GM12891 (cell line): Measurements from ENCODE around the gene PTPRN2.

ENCODE experiments used
- PAX5 ChIP-seq: IDR thresholded peaks from 2 replicates; pipeline ENCODE4 v1.6.1; 2011; ENCODE audit warnings: low read length, moderate library complexity, mild to moderate bottlenecking; ENCODE audit not compliant: insufficient read depth, severe bottlenecking
- POLR2A ChIP-seq: IDR thresholded peaks from 2 replicates; pipeline ENCODE4 v1.6.1; 2011; ENCODE audit warnings: low read depth, low read length, control low read depth
- POLR2AphosphoS5 ChIP-seq: IDR thresholded peaks from 2 replicates; pipeline ENCODE4 v1.6.1; 2011; ENCODE audit warnings: low read depth, low read length, control low read depth

DNA sequence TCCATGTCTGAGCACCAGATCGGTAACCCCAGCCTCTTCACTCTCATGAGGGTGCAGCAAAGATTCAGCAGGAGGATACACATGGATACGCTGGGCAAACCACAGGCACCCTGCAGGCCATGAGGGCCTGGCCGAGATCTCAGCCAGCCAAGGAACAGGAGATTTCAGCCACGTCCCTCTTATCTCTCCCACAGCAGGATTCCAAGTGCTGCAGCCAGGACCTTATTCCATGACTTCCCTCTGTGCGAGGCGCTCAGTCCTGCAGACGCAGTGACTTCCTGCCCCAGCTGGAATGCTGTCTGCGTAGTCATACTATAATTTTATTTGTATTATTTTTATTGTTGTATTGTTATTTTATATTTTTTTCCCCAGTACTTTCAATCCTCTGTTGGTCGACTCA is 66.8 kb downstream of the PTPRN2 start:
- TF ChIP-seq POLR2A (no peak), POLR2AphosphoS5 (no peak), PAX5 (no peak)
